ENCODE results near the gene RPL15.

- TF ChIP-seq CTCF (IDR thresholded peaks at IDR 0.05) (no peak), POLR2A (IDR thresholded peaks at IDR 0.05) (no peak)
These were observed 11.6 kb downstream of the RPL15 start for GRCh38 chr3:23928524-23928923.
